Measurements from ENCODE around the gene GRM1.

GRM1 gene

DNA sequence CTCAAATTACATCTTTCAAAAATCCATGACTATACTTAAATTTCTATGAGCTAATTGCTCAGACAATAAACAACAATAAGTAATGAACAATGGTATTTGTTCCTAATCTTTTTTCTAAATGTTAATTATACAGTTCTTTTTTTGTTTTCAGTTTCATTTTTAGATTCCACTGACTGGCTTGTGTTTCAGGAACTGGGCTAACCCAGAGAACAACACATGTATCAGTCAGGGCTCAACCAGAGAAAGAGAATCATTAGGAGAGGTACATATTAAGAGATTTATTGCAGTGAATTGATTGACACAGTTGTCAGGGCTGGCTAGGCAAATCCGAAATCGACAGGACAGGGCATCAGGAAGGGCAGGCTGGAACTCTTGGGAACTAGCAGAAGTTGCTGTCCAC, 182.8 kb downstream of the GRM1 start:
- TF ChIP-seq SPI1 (IDR thresholded peaks at IDR 0.05; ENCODE audit: borderline replicate concordance, low read depth) (no peak), GABPA (IDR thresholded peaks at IDR 0.05; ENCODE audit: low read depth) (no peak), POLR2AphosphoS5 (IDR thresholded peaks at IDR 0.05; ENCODE audit: low read depth) (no peak)
- TF ChIP-seq, protein P1, sequence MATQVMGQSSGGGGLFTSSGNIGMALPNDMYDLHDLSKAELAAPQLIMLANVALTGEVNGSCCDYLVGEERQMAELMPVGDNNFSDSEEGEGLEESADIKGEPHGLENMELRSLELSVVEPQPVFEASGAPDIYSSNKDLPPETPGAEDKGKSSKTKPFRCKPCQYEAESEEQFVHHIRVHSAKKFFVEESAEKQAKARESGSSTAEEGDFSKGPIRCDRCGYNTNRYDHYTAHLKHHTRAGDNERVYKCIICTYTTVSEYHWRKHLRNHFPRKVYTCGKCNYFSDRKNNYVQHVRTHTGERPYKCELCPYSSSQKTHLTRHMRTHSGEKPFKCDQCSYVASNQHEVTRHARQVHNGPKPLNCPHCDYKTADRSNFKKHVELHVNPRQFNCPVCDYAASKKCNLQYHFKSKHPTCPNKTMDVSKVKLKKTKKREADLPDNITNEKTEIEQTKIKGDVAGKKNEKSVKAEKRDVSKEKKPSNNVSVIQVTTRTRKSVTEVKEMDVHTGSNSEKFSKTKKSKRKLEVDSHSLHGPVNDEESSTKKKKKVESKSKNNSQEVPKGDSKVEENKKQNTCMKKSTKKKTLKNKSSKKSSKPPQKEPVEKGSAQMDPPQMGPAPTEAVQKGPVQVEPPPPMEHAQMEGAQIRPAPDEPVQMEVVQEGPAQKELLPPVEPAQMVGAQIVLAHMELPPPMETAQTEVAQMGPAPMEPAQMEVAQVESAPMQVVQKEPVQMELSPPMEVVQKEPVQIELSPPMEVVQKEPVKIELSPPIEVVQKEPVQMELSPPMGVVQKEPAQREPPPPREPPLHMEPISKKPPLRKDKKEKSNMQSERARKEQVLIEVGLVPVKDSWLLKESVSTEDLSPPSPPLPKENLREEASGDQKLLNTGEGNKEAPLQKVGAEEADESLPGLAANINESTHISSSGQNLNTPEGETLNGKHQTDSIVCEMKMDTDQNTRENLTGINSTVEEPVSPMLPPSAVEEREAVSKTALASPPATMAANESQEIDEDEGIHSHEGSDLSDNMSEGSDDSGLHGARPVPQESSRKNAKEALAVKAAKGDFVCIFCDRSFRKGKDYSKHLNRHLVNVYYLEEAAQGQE (IDR thresholded peaks at IDR 0.05; ENCODE audit: insufficient replicate concordance, low read depth): no peak
- TF ChIP-seq, protein P2, sequence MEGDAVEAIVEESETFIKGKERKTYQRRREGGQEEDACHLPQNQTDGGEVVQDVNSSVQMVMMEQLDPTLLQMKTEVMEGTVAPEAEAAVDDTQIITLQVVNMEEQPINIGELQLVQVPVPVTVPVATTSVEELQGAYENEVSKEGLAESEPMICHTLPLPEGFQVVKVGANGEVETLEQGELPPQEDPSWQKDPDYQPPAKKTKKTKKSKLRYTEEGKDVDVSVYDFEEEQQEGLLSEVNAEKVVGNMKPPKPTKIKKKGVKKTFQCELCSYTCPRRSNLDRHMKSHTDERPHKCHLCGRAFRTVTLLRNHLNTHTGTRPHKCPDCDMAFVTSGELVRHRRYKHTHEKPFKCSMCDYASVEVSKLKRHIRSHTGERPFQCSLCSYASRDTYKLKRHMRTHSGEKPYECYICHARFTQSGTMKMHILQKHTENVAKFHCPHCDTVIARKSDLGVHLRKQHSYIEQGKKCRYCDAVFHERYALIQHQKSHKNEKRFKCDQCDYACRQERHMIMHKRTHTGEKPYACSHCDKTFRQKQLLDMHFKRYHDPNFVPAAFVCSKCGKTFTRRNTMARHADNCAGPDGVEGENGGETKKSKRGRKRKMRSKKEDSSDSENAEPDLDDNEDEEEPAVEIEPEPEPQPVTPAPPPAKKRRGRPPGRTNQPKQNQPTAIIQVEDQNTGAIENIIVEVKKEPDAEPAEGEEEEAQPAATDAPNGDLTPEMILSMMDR (IDR thresholded peaks at IDR 0.05; ENCODE audit: insufficient read depth, low read length): no peak
- H3K27me3 ChIP-seq (ENCODE audit: insufficient read depth, poor library complexity, severe bottlenecking): peaks cover 3% of the 10 kb centered on the region
- H3K4me3 ChIP-seq (replicated peaks; ENCODE audit: insufficient read depth, low read length): no peak overlapping the region
- H3K27ac ChIP-seq (replicated peaks): no peak overlapping the region
- DNase-seq (ENCODE audit: low read depth in 1 of 2, low spot score in 1 of 2): no peak

DNA sequence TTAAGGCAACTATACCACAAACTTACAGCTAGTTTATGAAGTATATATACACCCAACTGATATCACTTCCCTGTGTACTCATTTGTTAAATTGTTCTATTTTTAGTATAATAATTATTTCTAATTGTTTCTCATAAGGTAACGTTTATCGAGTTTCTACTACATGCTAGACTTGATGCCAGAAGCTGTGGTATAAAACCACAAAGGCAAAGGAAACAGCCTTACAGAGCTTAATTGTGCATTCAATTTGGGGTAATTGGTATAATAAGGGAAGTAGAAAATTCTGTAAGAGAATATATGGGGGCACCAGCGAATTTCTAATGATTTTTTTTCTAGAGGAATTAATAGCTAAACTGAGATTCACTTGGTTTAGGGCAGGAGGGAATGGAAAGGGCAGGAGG, 183.9 kb downstream of the GRM1 start:
- TF ChIP-seq SPI1 (IDR thresholded peaks at IDR 0.05; ENCODE audit: borderline replicate concordance, low read depth): no peak
- no peak for TF ChIP-seq POLR2AphosphoS5 (IDR thresholded peaks at IDR 0.05; ENCODE audit: low read depth)
- TF ChIP-seq, protein P2 (IDR thresholded peaks at IDR 0.05; ENCODE audit: insufficient read depth, low read length): no peak
- Histone ChIP-seq H3K4me3 (replicated peaks; ENCODE audit: insufficient read depth, low read length) (no peak overlapping the region), H3K27me3 (ENCODE audit: insufficient read depth, poor library complexity, severe bottlenecking) (peaks cover 3% of the 10 kb centered on the region), H3K27ac (replicated peaks) (no peak overlapping the region)
- no peak for DNase-seq (ENCODE audit: low read depth in 1 of 2, low spot score in 1 of 2)

DNA sequence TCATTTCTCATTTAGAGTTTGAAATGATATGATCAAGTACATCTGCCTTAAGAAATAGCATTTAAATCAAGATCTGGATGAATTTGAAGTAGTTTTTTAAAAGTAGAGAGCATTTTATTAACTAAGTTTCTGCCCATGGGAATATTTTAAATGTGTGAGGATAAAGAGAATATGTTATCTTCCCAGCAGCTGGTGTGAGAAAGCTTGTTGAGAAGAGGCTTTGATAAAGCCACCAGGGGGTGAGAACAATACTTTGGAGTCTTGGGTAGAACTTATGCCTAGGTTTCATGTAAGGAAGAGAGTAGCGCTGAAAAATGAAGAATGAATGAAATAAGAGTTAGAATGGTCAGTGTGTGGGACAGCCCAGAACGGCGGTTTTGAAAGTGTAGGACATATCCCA, 190.2 kb downstream of the GRM1 start:
- no peak for DNase-seq (ENCODE audit: low read depth in 1 of 2, low spot score in 1 of 2)
- TF ChIP-seq, protein P2 (IDR thresholded peaks at IDR 0.05; ENCODE audit: insufficient read depth, low read length): no peak
- TF ChIP-seq SPI1 (IDR thresholded peaks at IDR 0.05; ENCODE audit: borderline replicate concordance, low read depth) (no peak), GABPA (IDR thresholded peaks at IDR 0.05; ENCODE audit: low read depth) (no peak), POLR2AphosphoS5 (IDR thresholded peaks at IDR 0.05; ENCODE audit: low read depth) (no peak)
- TF ChIP-seq, protein P1 (IDR thresholded peaks at IDR 0.05; ENCODE audit: insufficient replicate concordance, low read depth): no peak

DNA sequence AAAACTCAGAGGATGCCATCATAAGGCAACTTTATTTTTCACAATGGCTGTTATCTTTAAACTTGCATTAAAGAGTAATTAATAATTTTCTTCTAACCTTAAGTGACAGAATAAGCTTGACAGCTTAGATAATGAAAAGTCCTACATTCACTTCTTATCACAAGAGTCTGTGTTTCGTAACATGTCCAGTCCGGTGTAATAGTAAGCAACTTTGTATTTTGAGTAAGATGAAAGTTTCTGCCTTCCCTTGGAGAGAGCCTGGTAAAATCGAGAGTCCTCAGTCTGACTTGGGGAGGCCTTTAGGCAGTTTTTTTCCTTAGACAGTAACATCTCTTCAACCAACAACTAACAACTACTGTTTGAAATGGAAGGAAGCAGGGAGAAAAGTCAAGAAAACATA, 195.6 kb downstream of the GRM1 start:
- Histone ChIP-seq H3K27me3 (ENCODE audit: insufficient read depth, poor library complexity, severe bottlenecking) (no peaks in the 10 kb centered on the region), H3K4me3 (replicated peaks; ENCODE audit: insufficient read depth, low read length) (no peak overlapping the region), H3K27ac (replicated peaks) (no peak overlapping the region)
- TF ChIP-seq GABPA (IDR thresholded peaks at IDR 0.05; ENCODE audit: low read depth) (no peak), SPI1 (IDR thresholded peaks at IDR 0.05; ENCODE audit: borderline replicate concordance, low read depth) (no peak), POLR2AphosphoS5 (IDR thresholded peaks at IDR 0.05; ENCODE audit: low read depth) (no peak)
- TF ChIP-seq, protein P1 (IDR thresholded peaks at IDR 0.05; ENCODE audit: insufficient replicate concordance, low read depth): no peak
- TF ChIP-seq, protein P2 (IDR thresholded peaks at IDR 0.05; ENCODE audit: insufficient read depth, low read length): no peak
- no peak for DNase-seq (ENCODE audit: low read depth in 1 of 2, low spot score in 1 of 2)

More for the DNA sequence above, 190.2 kb downstream of the GRM1 start:
- H3K27me3 ChIP-seq (ENCODE audit: insufficient read depth, poor library complexity, severe bottlenecking): no peaks in the 10 kb centered on the region
- H3K4me3 ChIP-seq (replicated peaks; ENCODE audit: insufficient read depth, low read length): no peak overlapping the region
- no peak overlapping the region for H3K27ac ChIP-seq (replicated peaks)

Measured in HL-60 (cell line).